ENCODE measurements around the gene EIF2AK3.
A peak's percentile ranks its signal among the peaks of the same experiment; 100 is the strongest.
"Not testable (repeated sequence)": the region's sequence is repeated elsewhere in the genome, so short reads cannot be mapped to it uniquely, and the experiment has no call there.

EIF2AK3 gene

GRCh38 chr2:88637464-88637863 lies 10.2 kb upstream of the EIF2AK3 start:
- DNase-seq (ENCODE audit: low spot score) (no peak), FAIRE-seq (no peak)

- no peak for DNase-seq (ENCODE audit: low spot score)
- no peak for FAIRE-seq
Observed at GRCh38 chr2:88636026-88636425, 8.8 kb upstream of the EIF2AK3 start.

- DNase-seq (ENCODE audit: low spot score) (no peak), FAIRE-seq (no peak)
Observed at GRCh38 chr2:88632569-88632968, 5.3 kb upstream of the EIF2AK3 start.

- DNase-seq (ENCODE audit: low spot score): no peak
- no peak for FAIRE-seq
Observed at GRCh38 chr2:88628571-88628939, 1.3 kb upstream of the EIF2AK3 start.

- peak; percentile 91 for DNase-seq (ENCODE audit: low spot score)
- peak; percentile 62 for FAIRE-seq
Observed at GRCh38 chr2:88627856-88628570, 749 bp upstream of the EIF2AK3 start.

- FAIRE-seq: no peak
- no peak for DNase-seq (ENCODE audit: low spot score)
Observed at GRCh38 chr2:88626171-88627054, 851 bp downstream of the EIF2AK3 start.

- no peak for FAIRE-seq
- DNase-seq (ENCODE audit: low spot score): no peak
Observed at GRCh38 chr2:88624477-88624876, 2.8 kb downstream of the EIF2AK3 start.

GRCh38 chr2:88623831-88624465 lies 3.3 kb downstream of the EIF2AK3 start:
- FAIRE-seq; DNase-seq (ENCODE audit: low spot score): not testable (repeated sequence)

- FAIRE-seq (no peak), DNase-seq (ENCODE audit: low spot score) (no peak)
Observed at GRCh38 chr2:88622307-88622706, 5.0 kb downstream of the EIF2AK3 start.

GRCh38 chr2:88621432-88621831 lies 5.8 kb downstream of the EIF2AK3 start:
- DNase-seq (ENCODE audit: low spot score): no peak
- FAIRE-seq: no peak

GRCh38 chr2:88620015-88620414 lies 7.2 kb downstream of the EIF2AK3 start:
- no peak for FAIRE-seq

GRCh38 chr2:88615822-88616221 lies 11.4 kb downstream of the EIF2AK3 start:
- FAIRE-seq: no peak
- no peak for DNase-seq (ENCODE audit: low spot score)

More at GRCh38 chr2:88620015-88620414, 7.2 kb downstream of the EIF2AK3 start:
- no peak for DNase-seq (ENCODE audit: low spot score)

- DNase-seq (ENCODE audit: low spot score) (no peak), FAIRE-seq (no peak)
Observed at GRCh38 chr2:88614497-88615157, 12.6 kb downstream of the EIF2AK3 start.

GRCh38 chr2:88613921-88614320 lies 13.3 kb downstream of the EIF2AK3 start:
- DNase-seq (ENCODE audit: low spot score) (no peak), FAIRE-seq (no peak)

GRCh38 chr2:88608184-88608583 lies 19.1 kb downstream of the EIF2AK3 start:
- no peak for FAIRE-seq
- DNase-seq (ENCODE audit: low spot score): no peak

GRCh38 chr2:88607416-88607815 lies 19.8 kb downstream of the EIF2AK3 start:
- no peak for FAIRE-seq

GRCh38 chr2:88606371-88607030 lies 20.8 kb downstream of the EIF2AK3 start:
- FAIRE-seq: no peak
- no peak for DNase-seq (ENCODE audit: low spot score)

More at GRCh38 chr2:88607416-88607815, 19.8 kb downstream of the EIF2AK3 start:
- no peak for DNase-seq (ENCODE audit: low spot score)

GRCh38 chr2:88603146-88603545 lies 24.1 kb downstream of the EIF2AK3 start:
- DNase-seq (ENCODE audit: low spot score): peak; percentile 34
- FAIRE-seq: peak; percentile 62

- DNase-seq (ENCODE audit: low spot score): no peak
- FAIRE-seq: no peak
Observed at GRCh38 chr2:88602022-88602421, 25.2 kb downstream of the EIF2AK3 start.

GRCh38 chr2:88601286-88601685 lies 26.0 kb downstream of the EIF2AK3 start:
- DNase-seq (ENCODE audit: low spot score): no peak
- no peak for FAIRE-seq

GRCh38 chr2:88600038-88600465 lies 27.2 kb downstream of the EIF2AK3 start:
- peak; percentile 98 for FAIRE-seq
- peak; percentile 99 for DNase-seq (ENCODE audit: low spot score)

Data from RCC 7860 (cell line).